Cortex of kidney (tissue), 1 donor: Measurements from ENCODE around the gene CENPM.
"Not testable (repeated sequence)": the region's sequence is repeated elsewhere in the genome, so short reads cannot be mapped to it uniquely, and the experiment has no call there.

Source experiments
- DNase-seq: peaks from one replicate; lab custom pipeline; 2025; lab: John Stamatoyannopoulos, UW

CENPM gene

GRCh38 chr22:41966225-41966606 lies 19.3 kb upstream of the CENPM start:
- DNase-seq = no peak

DNA sequence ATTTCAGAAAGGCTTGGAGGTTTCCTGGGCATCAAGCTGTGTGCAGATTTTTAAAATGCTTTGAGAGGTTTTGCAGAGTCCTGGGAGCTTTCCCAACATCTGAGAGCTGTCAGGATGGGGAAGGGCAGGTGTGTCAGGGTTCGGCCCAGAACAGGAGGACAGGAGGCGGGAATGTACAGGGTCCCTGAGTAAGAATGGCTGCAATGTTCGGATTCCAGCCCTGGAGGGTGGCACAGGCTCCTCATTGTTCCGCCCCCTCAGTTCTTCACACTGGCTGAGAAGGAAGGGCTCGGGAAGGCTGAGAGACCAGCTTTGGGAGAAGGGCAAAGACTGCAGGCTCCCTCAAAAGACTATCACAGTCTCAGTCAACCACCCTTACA lies 17.1 kb upstream of the CENPM start:
- DNase-seq = no peak

DNA sequence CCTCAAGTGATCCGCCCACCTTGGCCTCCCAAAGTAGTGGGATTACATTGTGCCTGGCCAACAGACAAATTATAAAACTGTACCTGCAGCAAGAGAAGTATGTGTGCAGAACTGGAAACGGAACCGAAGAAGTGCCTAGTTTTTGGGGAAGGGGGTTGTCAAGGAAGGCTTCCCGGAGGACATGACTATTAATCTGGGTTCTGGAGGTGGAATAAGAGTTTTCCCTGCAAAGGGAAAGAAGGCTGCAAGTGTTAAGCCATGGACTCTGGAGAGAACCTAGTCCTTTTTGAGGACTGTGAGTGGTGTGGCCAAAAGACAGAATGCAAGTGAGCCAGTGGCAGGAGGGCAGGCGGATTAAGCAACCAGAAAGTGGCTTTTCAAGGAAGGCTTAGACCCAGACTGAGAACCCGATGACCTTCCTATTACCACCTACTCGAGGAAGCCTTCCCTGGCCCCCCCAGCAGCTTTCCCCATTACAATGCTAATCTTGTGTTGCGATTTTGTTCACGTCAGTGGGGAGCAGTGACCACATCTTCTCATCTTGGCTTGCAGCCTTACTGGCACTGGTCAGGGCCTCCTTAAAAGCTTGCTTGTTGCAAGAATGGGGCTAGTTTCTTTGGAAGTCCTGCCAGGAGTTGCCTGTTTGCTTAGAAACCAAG lies 16.6 kb upstream of the CENPM start:
- no peak for DNase-seq

DNA sequence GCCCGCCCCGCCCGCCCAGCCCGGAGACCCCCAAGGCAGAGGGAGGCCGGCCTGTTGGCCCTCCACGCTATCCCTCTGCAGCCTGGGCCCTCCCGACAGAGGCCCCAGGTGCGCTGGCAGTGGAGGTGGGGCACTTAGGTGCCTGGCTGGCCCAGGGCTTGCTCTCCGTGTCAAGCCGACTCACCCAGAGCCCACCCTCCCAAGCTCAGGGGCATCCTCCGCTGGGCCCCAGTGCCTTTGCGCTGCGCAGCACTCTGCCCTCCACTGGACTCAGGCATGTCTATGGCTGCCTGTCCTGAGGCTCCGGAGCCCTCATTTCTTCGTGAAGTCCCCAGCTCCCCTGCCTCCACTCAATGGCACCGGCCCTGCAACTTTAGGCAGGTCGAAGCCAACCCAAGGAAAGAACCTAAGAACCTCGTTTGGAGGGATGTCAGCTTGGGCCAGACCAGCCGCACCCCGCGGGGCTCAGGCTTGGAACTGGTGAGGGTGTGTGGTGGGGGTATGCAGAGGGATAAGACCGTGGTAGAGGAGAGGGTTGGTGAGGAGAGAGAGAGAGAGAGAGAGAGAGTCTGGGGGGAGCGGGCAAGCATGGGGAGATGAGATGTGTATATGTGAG lies 11.1 kb upstream of the CENPM start:
- no peak for DNase-seq

- DNase-seq = no peak
These were observed 5.8 kb upstream of the CENPM start for GRCh38 chr22:41952713-41953112.

DNA sequence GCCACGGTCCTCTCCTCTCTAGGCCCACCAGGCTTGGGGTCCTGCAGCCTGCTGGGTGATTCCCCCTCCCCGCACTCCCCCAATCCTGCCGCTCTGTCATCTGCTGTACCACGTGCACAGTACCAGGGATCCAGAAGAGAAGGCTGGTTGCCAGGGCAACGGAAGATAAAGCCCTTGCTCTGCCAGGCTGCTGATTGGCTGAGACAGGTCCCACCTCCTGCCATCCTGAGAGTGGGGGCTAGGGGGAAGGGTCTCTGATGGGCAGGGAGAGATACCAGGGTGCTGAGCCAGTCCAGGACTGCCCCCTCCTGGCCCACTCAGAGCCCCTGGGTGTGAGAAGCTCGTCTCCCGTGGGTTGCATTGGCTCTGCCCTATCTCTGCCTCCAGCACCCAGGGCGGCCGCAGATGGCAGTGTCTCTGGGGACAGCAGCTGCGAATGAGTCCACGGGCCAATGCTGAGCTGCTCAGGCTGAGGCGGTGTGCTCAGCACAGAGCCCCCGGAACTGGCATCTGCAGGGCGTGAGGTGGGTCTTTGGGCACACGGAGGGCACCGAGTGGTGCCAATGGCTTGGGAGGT lies 5.0 kb upstream of the CENPM start, which contains the start of gene SMIM45:
TSS of gene SMIM45 (plus strand) at position 253 of the 577 bp plus-strand sequence.
- DNase-seq = no peak

- DNase-seq = no peak
These were observed 2.5 kb upstream of the CENPM start for GRCh38 chr22:41949297-41949965.

DNA sequence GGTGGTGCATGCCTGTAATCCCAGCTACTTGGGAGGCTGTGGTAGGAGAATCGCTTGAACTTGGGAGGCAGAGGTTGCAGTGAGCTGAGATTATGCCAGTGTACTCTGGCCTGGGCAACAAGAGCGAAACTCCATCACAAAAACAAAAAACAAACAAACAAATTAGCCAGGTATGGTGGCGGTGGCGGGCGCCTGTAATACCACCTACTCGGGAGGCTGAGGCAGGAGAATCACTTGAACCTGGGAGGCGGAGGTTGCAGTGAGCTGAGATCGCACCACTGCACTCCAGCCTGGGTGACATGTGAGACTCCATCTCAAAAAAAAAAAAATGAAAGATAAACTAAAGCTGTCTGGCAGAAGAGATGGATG lies 2.0 kb upstream of the CENPM start:
- not testable (repeated sequence) for DNase-seq

GRCh38 chr22:41948142-41948541 lies 1.2 kb upstream of the CENPM start:
- DNase-seq = no peak

GRCh38 chr22:41947424-41948080 lies 600 bp upstream of the CENPM start:
- no peak for DNase-seq

- DNase-seq = no peak
These were observed 3.2 kb downstream of the CENPM start for GRCh38 chr22:41943661-41944209.

DNA sequence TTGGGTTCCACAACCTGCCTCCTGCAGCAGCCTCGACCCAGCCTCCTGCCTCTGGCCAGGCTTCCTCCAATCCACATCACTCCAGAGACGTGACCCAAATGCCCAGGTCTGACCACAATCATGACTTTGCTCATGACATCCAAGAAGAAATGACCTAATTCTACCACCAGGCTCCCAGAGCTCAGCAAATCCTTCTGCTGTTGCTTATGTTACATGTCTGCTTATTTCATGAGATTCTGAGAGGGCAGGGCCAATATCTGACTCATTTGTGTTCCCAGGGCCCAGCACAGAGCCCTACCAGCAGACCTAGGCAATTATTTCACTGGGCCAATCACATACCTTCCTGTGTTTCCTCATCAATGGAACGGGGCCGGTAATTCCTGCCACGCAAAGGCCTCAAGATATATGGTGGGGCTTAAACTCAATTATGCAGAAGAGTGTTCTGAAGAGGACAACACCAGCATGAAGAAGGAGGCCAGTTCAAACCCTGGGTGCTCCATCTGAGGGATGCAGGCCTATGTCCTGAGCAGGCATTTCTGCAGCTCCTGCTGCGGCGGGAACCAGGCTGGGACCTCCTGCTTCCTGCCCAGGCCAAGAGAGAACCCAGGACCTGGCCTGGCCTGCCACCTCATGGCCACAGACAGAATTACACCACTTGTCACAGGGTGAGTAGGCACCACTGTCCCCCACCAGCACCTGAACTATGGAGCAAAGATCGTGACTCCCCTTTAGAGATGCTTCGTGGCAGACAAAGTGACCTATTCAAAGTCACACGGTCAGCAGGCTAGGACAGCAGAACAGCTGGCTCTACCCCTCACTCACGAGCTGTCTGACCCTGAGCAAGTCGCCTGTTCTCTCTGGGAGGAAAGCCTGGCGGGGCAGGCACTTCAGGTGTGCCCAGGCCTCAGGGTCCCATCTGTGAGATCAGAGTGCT lies 5.9 kb downstream of the CENPM start:
- DNase-seq = no peak

GRCh38 chr22:41939981-41940831 lies 6.7 kb downstream of the CENPM start:
- DNase-seq = no peak

- DNase-seq = no peak
These were observed 10.1 kb downstream of the CENPM start for GRCh38 chr22:41936894-41937169.

DNA sequence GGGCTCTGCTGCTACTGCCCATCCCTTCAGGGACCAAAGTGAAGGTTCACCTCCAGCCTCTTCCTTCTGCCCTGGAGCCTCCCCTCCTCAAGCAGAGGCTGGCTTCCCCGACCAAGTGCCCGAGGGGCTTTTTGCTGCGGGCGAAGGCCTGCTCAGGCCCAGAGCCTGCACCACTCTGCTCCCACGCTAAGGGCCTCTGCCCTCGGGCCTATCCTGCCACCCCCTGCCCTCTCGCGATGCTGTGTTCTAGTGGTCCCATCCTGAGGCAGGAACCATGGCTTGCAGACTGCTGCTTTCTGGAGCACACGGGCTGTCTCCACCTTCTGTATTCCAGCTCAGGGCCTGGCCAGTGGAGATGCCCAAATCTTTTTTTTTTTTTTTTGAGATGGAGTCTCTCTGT lies 11.4 kb downstream of the CENPM start:
- DNase-seq = no peak

- no peak for DNase-seq
These were observed 12.0 kb downstream of the CENPM start for GRCh38 chr22:41935015-41935351.

DNA sequence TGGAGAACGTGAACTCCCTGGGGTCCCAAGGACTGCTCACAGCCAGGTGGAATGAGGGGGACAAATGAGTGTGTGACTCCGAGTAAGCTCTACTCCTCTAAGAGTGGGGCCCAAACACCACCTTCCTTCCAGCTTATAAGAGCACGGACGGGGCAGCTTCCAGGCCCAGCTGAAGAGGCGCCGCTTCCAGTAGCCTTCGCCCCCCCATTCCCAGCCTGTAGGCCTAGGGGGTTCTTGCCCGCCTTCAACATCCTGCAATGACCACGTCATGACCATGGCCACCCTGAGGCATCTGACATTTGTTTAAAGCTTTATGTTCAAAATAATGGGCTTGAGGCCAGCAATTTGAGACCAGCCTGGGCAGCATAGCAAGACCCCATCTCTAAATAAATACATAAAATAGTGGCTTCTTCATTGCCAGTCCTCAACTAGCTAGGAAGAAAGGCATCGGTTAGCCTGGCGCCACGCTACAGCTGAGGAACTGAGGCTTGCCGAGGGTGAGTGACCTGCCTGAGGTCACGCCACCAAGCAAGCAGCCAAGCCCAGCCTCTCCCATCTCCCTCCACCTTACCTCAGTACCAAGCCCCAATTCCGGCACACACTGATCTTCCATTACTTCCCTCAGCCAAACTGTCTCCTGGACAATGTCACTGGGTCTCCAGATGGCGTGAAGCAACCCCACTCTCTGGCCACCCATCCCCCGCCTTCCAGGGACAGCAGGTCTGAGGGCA lies 12.5 kb downstream of the CENPM start:
- no peak for DNase-seq

DNA sequence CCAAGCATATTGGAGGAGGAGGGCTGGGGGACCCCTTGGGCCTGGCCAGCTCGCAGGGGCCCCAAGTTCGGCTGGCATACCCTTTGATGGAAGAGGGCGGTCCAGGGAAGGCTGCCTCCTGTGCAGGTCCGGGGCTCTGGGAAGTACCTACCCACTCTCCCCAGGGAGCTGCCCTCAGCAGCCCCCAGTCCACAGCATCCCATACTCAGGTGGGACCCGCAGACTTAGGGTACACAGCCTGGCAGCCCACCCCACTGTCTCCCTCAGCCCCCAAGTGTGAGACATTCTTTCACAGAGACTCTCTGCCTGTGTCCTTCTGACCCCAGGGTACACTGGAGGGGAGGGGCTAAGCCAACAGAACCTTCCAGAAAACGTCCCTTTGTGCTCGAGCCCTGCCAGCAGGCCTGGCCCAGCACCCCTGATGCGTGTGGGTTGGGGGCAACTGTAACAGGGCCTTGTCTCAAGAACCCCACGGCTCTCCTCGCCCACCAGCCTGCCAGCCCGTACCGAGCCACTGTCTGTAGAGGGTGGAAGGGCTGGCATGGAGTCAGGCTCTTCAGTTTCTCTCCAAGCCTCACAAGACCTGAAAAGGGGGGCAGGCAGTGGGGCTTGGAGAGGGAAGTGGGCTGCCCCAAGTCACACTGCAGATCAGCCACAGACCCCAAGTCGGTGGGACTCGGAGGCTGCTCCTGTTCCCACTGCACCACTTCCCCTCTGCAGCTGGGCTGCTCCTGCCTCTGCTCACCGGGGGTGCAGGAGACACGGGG lies 13.4 kb downstream of the CENPM start:
- no peak for DNase-seq

DNA sequence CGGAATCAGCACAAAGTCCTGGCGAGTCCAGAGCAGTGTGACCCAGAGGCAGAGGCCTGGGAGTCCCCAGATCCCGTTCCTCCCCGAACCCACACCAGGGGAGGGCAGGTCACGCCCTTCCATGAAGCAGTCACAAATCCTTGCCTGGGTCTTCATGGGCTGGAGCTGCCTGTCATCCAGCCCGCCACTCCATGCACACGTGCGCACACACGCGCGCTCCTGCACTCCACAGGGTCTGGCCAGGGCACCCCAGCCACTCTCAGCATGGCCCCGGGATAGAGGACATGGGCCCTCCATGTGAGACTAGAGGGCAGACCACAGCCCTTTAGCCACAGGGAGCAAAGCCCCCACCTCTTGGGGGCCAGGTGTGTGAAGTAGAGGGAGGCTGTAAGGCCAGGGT lies 14.6 kb downstream of the CENPM start:
- no peak for DNase-seq
